Heart left ventricle (tissue), 16 donors: ENCODE data around the gene TNKS1BP1. TPM values are rescaled to one million over a fixed set of nuclear protein-coding genes. Genes with fewer than 3 reads are reported as not detected.

Experiments used
- ATAC-seq, 4 donors: fragments of 200-7000 bp; cut with Tn5 transposase; one replicate each; pipeline ENCODE4 v1.9.1; 2020 to 2022; ENCODE audit warnings: moderate library complexity in 4 of 4, mild to moderate bottlenecking in 3 of 4, moderate number of reproducible peaks in 1 of 4
- DNase-seq, 5 donors: peaks; one replicate each; pipeline ENCODE4 v3.0.0-alpha.2; 2020
- H3K27ac ChIP-seq, 12 donors: fragments of 200-600 bp; sonication (generic) in 4 of 12; one replicate each; pipeline versions ENCODE4 v1.5.0 to v1.8.0; 2016 to 2022; ENCODE audit warnings: mild to moderate bottlenecking in 2 of 12
- H3K27me3 ChIP-seq, 9 donors: fragments of 200-600 bp; sonication (generic) in 2 of 9; one replicate each; pipeline versions ENCODE4 v1.5.1 to v1.8.0; 2016 to 2022; ENCODE audit warnings: mild to moderate bottlenecking in 3 of 9
- H3K36me3 ChIP-seq, 9 donors: fragments of 200-600 bp; sonication (generic) in 2 of 9; one replicate each; pipeline versions ENCODE4 v1.5.0 to v1.8.0; 2018 to 2022; ENCODE audit warnings: mild to moderate bottlenecking in 2 of 9
- H3K4me1 ChIP-seq, 12 donors: fragments of 200-600 bp; sonication (generic) in 4 of 12; one replicate each; pipeline versions ENCODE4 v1.5.0 to v1.8.0; 2016 to 2022; ENCODE audit warnings: mild to moderate bottlenecking in 3 of 12
- H3K4me3 ChIP-seq, 12 donors: fragments of 200-600 bp; sonication (generic) in 4 of 12; one replicate each; pipeline versions ENCODE4 v1.5.0 to v1.8.0; 2017 to 2022; ENCODE audit warnings: mild to moderate bottlenecking in 9 of 12, moderate library complexity in 4 of 12
- H3K9me3 ChIP-seq, 12 donors: fragments of 200-600 bp; sonication (generic) in 4 of 12; one replicate each; pipeline versions ENCODE4 v1.5.0 to v1.8.0; 2016 to 2022; ENCODE audit warnings: mild to moderate bottlenecking in 1 of 12
- CTCF ChIP-seq, 12 donors: fragments of 200-600 bp; sonication (generic) in 4 of 12; IDR thresholded peaks; one replicate each; pipeline versions ENCODE4 v1.5.0 to v1.8.0; 2018 to 2022; ENCODE audit warnings: antibody characterized with exemption in 12 of 12, mild to moderate bottlenecking in 5 of 12
- POLR2A ChIP-seq, 2 donors: fragments of 450-650 bp; IDR thresholded peaks; one replicate each; pipeline ENCODE4 v1.6.1; 2017; ENCODE audit warnings: antibody characterized with exemption in 2 of 2, mild to moderate bottlenecking in 2 of 2, moderate library complexity in 2 of 2
- WGBS, 4 donors: extraction: QIAGEN DNeasy Blood & Tissue Kit in 2 of 4; methylation state at CpG; one replicate each; pipeline versions ENCODE4 v1.1.5 to v1.1.7; 2013 to 2018; 5-methylcytosine and 5-hydroxymethylcytosine counted together
- intact Hi-C, 10 donors: fragments of 100-400 bp; cut with DNase I; formaldehyde crosslinking; loops; one replicate each; pipeline versions ENCODE4 v1.11.1 to v1.14.2; 2022
- polyA plus RNA-seq, 2 donors: library from polyadenylated mRNA; stranded (reverse); fragments of 200-250 nt; gene quantifications; one replicate each; pipeline ENCODE4 v1.2.3, GENCODE V29; 2013
- total RNA-seq, 9 donors: library from RNA; depleted of rRNA in 2 of 9; stranded (reverse); fragments of >200 nt in 2 of 9; fragmentation: NEBNext Ultra II Directional in 3 of 9; extraction: Animal tissue kit (Norgen Biotek cat#: 25700) in 3 of 9; gene quantifications; one replicate each; pipeline versions ENCODE4 v1.1.0 to v1.2.4, GENCODE V29; 2016 to 2023
- donor health status: ischemic (EF 13 %, LVEDD 7.1; RV severe dilation, severe dysfunction).
- donor health status: healthy with polysubstance abuse.
- donor health status: DM: no; HTN: yes; CAD: no.
- donor health status: DM: no; HTN: no; CAD: no.
- donor health status: ischemic (EF 25% LVEDD 6.9; RV normal size, moderate dysfunction).
- donor health status: ischemic (EF 25% LVEDD 5.7; RV mildly dilated, moderate dysfunction).
- donor health status: healthy.
- donor health status: DM: yes; HTN: yes; CAD: no.
- donor health status: ischemic (EF 35%, LVEDD 5.7; RV mildly dilated, moderate dysfunction).
- donor health status: nonischemic (EF 11% LVEDD 7.7; RV severe dilation, severe dysfunction).
- donor health status: DM: yes; HTN: yes; CAD: no.
- donor health status: PGD.
- donor health status: ischemic (EF 29% LVEDD 5.4; RV normal size, mild dysfunction).
- donor health status: nonischemic (EF 23%, LVEDD 6.1; RV moderate dilation, normal function).

Gene TNKS1BP1
- total and polyA plus RNA-seq, 11 donors: 25.3 to 68.3 (median 34.2) TPM

GRCh38 chr11:57370251-57370650 lies 45.5 kb upstream of the TNKS1BP1 start:
- DNase-seq: no peak
- WGBS, 4 donors: 80 to 89% (median 82%) methylated on average over 7 of the region's 7 CpGs
- no peak overlapping the region for H3K4me3 ChIP-seq
- intact Hi-C loops: no loop called here
- TF ChIP-seq CTCF (IDR thresholded peaks at IDR 0.05): no peak
- no peak for TF ChIP-seq POLR2A (IDR thresholded peaks at IDR 0.05)
- no peak for ATAC-seq
- no peak overlapping the region for H3K27ac ChIP-seq
- no peaks in the 10 kb centered on the region for H3K9me3 ChIP-seq
- H3K36me3 ChIP-seq: no peaks in the 10 kb centered on the region
- H3K4me1 ChIP-seq: peaks cover 0 to 31% (median 13%) of the 10 kb centered on the region in 12 donors
- H3K27me3 ChIP-seq: no peaks in the 10 kb centered on the region

- DNase-seq (no peak), ATAC-seq (peak in 1 of 4 donors; percentile 25)
- no peak overlapping the region for H3K4me3 ChIP-seq
- TF ChIP-seq POLR2A (IDR thresholded peaks at IDR 0.05) (no peak), CTCF (IDR thresholded peaks at IDR 0.05) (no peak)
- no peaks in the 10 kb centered on the region for H3K36me3 ChIP-seq
- no peaks in the 10 kb centered on the region for H3K27me3 ChIP-seq
- 69 to 76% (median 73%) methylated on average over 5 of the region's 5 CpGs for WGBS, 4 donors
- peaks cover 0 to 31% (median 13%) of the 10 kb centered on the region in 12 donors for H3K4me1 ChIP-seq
- H3K27ac ChIP-seq: no peak overlapping the region
- intact Hi-C loops: no loop called here
- H3K9me3 ChIP-seq: no peaks in the 10 kb centered on the region
These were observed 44.1 kb upstream of the TNKS1BP1 start for GRCh38 chr11:57368845-57369232.

GRCh38 chr11:57368106-57368844 lies 43.5 kb upstream of the TNKS1BP1 start:
- 58 to 69% (median 64%) methylated on average over 13 to 19 of the region's 19 CpGs for WGBS, 4 donors
- H3K36me3 ChIP-seq: no peaks in the 10 kb centered on the region
- no peaks in the 10 kb centered on the region for H3K9me3 ChIP-seq
- intact Hi-C loops: no loop called here
- DNase-seq (peak in 1 of 5 donors; percentile 40), ATAC-seq (peak in 1 of 4 donors; percentile 71)
- H3K4me1 ChIP-seq: peaks cover 0 to 29% (median 11%) of the 10 kb centered on the region in 12 donors
- TF ChIP-seq POLR2A (IDR thresholded peaks at IDR 0.05): no peak
- TF ChIP-seq CTCF (IDR thresholded peaks at IDR 0.05): no peak
- no peak overlapping the region for H3K27ac ChIP-seq
- H3K27me3 ChIP-seq: peaks cover 0 to 3% (median 0%) of the 10 kb centered on the region in 9 donors
- no peak overlapping the region for H3K4me3 ChIP-seq

GRCh38 chr11:57364851-57365660 lies 40.3 kb upstream of the TNKS1BP1 start:
- H3K27ac ChIP-seq: no peak overlapping the region
- peaks cover 0 to 11% (median 0%) of the 10 kb centered on the region in 12 donors for H3K4me1 ChIP-seq
- intact Hi-C loops: no loop called here
- no peaks in the 10 kb centered on the region for H3K9me3 ChIP-seq
- peaks cover 0 to 4% (median 0%) of the 10 kb centered on the region in 9 donors for H3K27me3 ChIP-seq
- H3K4me3 ChIP-seq: no peak overlapping the region
- 76 to 90% (median 85%) methylated on average over 9 of the region's 9 CpGs for WGBS, 4 donors
- DNase-seq (no peak), ATAC-seq (no peak)
- TF ChIP-seq POLR2A (IDR thresholded peaks at IDR 0.05) (no peak), CTCF (IDR thresholded peaks at IDR 0.05) (no peak)
- no peaks in the 10 kb centered on the region for H3K36me3 ChIP-seq
